Peyer's patch (tissue), 4 donors: ENCODE measurements around the gene MTMR12.

Source experiments
- POLR2A ChIP-seq, 2 donors: fragments of 450-650 bp; IDR thresholded peaks; one replicate each; pipeline ENCODE4 v1.5.1; 2017; ENCODE audit warnings: antibody characterized with exemption in 2 of 2, mild to moderate bottlenecking in 2 of 2, moderate library complexity in 2 of 2
- TF ChIP-seq, protein P1 (sequence below), 6 experiments: fragments of 450-650 bp in 4 of 6; fragments of 200-600 bp in 2 of 6; sonication (generic) in 1 of 6; IDR thresholded peaks; one replicate each; pipeline ENCODE4 v1.5.1; 2017 to 2019; ENCODE audit warnings: antibody characterized with exemption in 6 of 6, mild to moderate bottlenecking in 3 of 6, moderate library complexity in 1 of 6

DNA sequence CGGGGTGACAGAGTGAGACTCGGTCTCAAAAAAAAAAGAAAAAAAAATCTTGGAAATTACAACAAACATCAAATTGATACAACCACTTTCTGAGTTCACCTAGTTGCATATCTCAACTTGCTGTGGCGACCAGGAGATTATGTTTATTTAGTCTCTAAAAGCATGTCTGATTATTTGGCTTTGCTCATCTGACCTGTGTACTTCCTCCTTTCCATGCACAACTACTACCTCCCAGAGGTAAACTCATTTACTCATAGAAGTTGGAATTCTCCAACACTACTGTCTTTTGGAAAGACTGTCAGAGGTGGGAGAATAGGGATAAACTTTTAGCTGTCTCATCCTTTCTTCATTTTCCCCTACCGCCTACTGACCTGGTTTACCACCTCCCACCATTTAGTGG, 42.6 kb downstream of the MTMR12 start:
- TF ChIP-seq, protein P1, sequence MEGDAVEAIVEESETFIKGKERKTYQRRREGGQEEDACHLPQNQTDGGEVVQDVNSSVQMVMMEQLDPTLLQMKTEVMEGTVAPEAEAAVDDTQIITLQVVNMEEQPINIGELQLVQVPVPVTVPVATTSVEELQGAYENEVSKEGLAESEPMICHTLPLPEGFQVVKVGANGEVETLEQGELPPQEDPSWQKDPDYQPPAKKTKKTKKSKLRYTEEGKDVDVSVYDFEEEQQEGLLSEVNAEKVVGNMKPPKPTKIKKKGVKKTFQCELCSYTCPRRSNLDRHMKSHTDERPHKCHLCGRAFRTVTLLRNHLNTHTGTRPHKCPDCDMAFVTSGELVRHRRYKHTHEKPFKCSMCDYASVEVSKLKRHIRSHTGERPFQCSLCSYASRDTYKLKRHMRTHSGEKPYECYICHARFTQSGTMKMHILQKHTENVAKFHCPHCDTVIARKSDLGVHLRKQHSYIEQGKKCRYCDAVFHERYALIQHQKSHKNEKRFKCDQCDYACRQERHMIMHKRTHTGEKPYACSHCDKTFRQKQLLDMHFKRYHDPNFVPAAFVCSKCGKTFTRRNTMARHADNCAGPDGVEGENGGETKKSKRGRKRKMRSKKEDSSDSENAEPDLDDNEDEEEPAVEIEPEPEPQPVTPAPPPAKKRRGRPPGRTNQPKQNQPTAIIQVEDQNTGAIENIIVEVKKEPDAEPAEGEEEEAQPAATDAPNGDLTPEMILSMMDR (IDR thresholded peaks at IDR 0.05) = no peak
- TF ChIP-seq POLR2A (IDR thresholded peaks at IDR 0.05) = no peak
